ENCODE results near the gene KIF5C.

The KIF5C gene

GRCh38 chr2:148828941-148829340 is 46.1 kb upstream of the KIF5C start:
- TF ChIP-seq GLIS3 (CRISPR knock-in tag; IDR thresholded peaks at IDR 0.05) (no peak), TSHZ2 (CRISPR knock-in tag; IDR thresholded peaks at IDR 0.05) (no peak), TCF4 (CRISPR knock-in tag; IDR thresholded peaks at IDR 0.05; ENCODE audit: borderline replicate concordance) (no peak), CREB5 (CRISPR knock-in tag; IDR thresholded peaks at IDR 0.05; ENCODE audit: low read depth) (no peak), ESRRG (CRISPR knock-in tag; IDR thresholded peaks at IDR 0.05) (no peak), ZNF8 (CRISPR knock-in tag; IDR thresholded peaks at IDR 0.05) (no peak), BACH2 (CRISPR knock-in tag; IDR thresholded peaks at IDR 0.05; ENCODE audit: borderline replicate concordance) (no peak), ZFP30 (CRISPR knock-in tag; IDR thresholded peaks at IDR 0.05) (no peak), OSR1 (CRISPR knock-in tag; IDR thresholded peaks at IDR 0.05) (no peak), ZNF565 (CRISPR knock-in tag; conservative IDR thresholded peaks at IDR 0.05; ENCODE audit: low read depth) (no peak), ZNF70 (CRISPR knock-in tag; IDR thresholded peaks at IDR 0.05) (no peak), PATZ1 (CRISPR knock-in tag; IDR thresholded peaks at IDR 0.05; ENCODE audit: borderline replicate concordance) (no peak), SNAI2 (CRISPR knock-in tag; IDR thresholded peaks at IDR 0.05) (no peak), ISL1 (CRISPR knock-in tag; IDR thresholded peaks at IDR 0.05) (no peak), ARNTL (CRISPR knock-in tag; IDR thresholded peaks at IDR 0.05; ENCODE audit: borderline replicate concordance, low read depth) (no peak), POU6F1 (CRISPR knock-in tag; IDR thresholded peaks at IDR 0.05; ENCODE audit: borderline replicate concordance, low read depth) (no peak)
- no peak for ATAC-seq

- ATAC-seq = peak; percentile 55; the same call in 2 of the 3 replicates
- TF ChIP-seq ZFP3 (CRISPR knock-in tag; IDR thresholded peaks at IDR 0.05) = no peak
- TF ChIP-seq POU6F1 (CRISPR knock-in tag; IDR thresholded peaks at IDR 0.05; ENCODE audit: borderline replicate concordance, low read depth) = no peak
- no peak for TF ChIP-seq PATZ1 (CRISPR knock-in tag; IDR thresholded peaks at IDR 0.05; ENCODE audit: borderline replicate concordance)
- no peak for TF ChIP-seq ZNF8 (CRISPR knock-in tag; IDR thresholded peaks at IDR 0.05)
- no peak for TF ChIP-seq GLIS3 (CRISPR knock-in tag; IDR thresholded peaks at IDR 0.05)
- no peak for TF ChIP-seq ARNTL (CRISPR knock-in tag; IDR thresholded peaks at IDR 0.05; ENCODE audit: borderline replicate concordance, low read depth)
- no peak for TF ChIP-seq PPARA (CRISPR knock-in tag; IDR thresholded peaks at IDR 0.05; ENCODE audit: borderline replicate concordance)
- TF ChIP-seq TSHZ2 (CRISPR knock-in tag; IDR thresholded peaks at IDR 0.05) = no peak
- no peak for TF ChIP-seq ZNF70 (CRISPR knock-in tag; IDR thresholded peaks at IDR 0.05)
- no peak for TF ChIP-seq CSDC2 (CRISPR knock-in tag; IDR thresholded peaks at IDR 0.05)
- TF ChIP-seq TCF4 (CRISPR knock-in tag; IDR thresholded peaks at IDR 0.05; ENCODE audit: borderline replicate concordance) = no peak
- no peak for TF ChIP-seq ZNF565 (CRISPR knock-in tag; conservative IDR thresholded peaks at IDR 0.05; ENCODE audit: low read depth)
Measured at GRCh38 chr2:148829618-148830017, 45.4 kb upstream of the KIF5C start.

Data from SK-N-SH treated with all-trans-retinoic acid at 6 μM for 48 hours (cell line).